ENCODE results near the gene OS9.

OS9 gene

DNA sequence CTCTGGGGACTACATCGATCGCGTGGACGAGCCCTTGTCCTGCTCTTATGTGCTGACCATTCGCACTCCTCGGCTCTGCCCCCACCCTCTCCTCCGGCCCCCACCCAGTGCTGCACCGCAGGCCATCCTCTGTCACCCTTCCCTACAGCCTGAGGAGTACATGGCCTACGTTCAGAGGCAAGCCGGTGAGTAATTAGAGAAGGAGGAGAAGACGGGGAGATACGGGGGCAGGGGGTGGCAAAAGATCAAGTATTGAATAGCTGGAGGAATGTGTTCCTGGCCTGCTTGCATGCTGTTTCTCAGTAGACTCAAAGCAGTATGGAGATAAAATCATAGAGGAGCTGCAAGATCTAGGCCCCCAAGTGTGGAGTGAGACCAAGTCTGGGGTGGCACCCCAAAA, 21.9 kb downstream of the OS9 start:
- DNase-seq (ENCODE audit: low read depth): no peak
- TF ChIP-seq, protein P1, sequence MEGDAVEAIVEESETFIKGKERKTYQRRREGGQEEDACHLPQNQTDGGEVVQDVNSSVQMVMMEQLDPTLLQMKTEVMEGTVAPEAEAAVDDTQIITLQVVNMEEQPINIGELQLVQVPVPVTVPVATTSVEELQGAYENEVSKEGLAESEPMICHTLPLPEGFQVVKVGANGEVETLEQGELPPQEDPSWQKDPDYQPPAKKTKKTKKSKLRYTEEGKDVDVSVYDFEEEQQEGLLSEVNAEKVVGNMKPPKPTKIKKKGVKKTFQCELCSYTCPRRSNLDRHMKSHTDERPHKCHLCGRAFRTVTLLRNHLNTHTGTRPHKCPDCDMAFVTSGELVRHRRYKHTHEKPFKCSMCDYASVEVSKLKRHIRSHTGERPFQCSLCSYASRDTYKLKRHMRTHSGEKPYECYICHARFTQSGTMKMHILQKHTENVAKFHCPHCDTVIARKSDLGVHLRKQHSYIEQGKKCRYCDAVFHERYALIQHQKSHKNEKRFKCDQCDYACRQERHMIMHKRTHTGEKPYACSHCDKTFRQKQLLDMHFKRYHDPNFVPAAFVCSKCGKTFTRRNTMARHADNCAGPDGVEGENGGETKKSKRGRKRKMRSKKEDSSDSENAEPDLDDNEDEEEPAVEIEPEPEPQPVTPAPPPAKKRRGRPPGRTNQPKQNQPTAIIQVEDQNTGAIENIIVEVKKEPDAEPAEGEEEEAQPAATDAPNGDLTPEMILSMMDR (IDR thresholded peaks at IDR 0.05; ENCODE audit: insufficient read depth, low read depth, low read length, missing control alignments): no peak
- no peak overlapping the region for H3K4me3 ChIP-seq (ENCODE audit: low read length)

DNA sequence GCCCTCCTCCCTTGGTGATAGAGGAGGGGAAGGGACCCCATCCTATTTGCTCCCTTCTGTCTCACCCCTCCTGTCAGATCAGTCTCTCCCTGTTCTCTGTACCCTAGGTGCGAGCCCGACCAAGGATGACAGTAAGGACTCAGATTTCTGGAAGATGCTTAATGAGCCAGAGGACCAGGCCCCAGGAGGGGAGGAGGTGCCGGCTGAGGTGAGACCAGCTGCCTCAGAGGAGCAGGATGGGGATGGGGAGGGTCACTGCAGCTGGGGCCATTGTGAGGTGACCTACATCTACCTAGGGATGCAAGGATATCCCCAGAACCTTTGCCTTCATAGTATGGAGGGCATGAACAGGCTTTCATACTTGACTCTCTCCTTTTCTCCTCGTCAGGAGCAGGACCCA, 22.4 kb downstream of the OS9 start:
- H3K4me3 ChIP-seq (ENCODE audit: low read length): no peak overlapping the region
- DNase-seq (ENCODE audit: low read depth): no peak
- TF ChIP-seq, protein P1 (IDR thresholded peaks at IDR 0.05; ENCODE audit: insufficient read depth, low read depth, low read length, missing control alignments): no peak

DNA sequence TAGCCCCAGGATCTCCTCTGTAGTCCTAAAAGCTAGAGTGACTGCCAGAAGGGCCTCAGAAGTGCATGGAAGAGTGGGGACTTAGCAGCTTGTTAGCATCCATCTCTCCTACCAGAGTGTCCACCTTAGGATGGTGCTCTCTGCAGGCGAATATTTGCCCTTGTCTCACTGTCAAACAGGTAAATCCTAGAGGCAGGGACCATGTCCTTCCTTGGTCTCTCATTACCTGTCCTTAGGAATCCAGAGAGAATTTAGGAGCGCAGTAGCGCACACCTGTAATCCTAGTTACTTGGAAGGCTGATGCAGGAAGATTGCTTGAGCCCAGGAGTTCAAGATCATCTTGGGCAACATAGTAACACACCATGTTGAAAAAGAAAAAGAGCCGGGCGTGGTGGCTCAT, 23.2 kb downstream of the OS9 start:
- TF ChIP-seq, protein P1 (IDR thresholded peaks at IDR 0.05; ENCODE audit: insufficient read depth, low read depth, low read length, missing control alignments): no peak
- no peak overlapping the region for H3K4me3 ChIP-seq (ENCODE audit: low read length)
- DNase-seq (ENCODE audit: low read depth): no peak

DNA sequence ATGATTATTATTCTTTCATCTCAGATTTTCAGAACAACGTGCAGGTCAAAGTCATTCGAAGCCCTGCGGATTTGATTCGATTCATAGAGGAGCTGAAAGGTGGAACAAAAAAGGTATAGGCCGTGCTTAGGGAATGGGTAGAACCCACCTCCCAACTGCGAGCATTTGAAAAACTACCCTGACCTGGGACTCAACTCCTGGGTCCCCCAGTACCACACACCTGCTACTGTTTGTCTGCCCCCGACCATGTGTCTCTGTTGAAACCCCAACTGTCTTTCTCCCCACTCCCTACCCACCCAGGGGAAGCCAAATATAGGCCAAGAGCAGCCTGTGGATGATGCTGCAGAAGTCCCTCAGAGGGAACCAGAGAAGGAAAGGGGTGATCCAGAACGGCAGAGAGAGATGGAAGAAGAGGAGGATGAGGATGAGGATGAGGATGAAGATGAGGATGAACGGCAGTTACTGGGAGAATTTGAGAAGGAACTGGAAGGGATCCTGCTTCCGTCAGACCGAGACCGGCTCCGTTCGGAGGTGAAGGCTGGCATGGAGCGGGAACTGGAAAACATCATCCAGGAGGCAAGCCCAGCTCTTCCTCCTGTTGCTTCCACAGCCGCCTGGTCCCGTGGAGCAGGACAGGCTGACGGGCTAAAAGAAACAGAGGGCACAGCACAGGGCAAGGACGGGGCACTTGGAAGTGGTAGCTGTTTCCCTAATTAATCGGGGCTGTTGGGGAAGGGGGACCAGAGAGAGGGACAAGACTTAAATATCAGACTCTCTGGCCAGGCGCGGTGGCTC, 24.1 kb downstream of the OS9 start:
- no peak for DNase-seq (ENCODE audit: low read depth)
- TF ChIP-seq, protein P1 (IDR thresholded peaks at IDR 0.05; ENCODE audit: insufficient read depth, low read depth, low read length, missing control alignments): no peak
- H3K4me3 ChIP-seq (ENCODE audit: low read length): no peak overlapping the region

DNA sequence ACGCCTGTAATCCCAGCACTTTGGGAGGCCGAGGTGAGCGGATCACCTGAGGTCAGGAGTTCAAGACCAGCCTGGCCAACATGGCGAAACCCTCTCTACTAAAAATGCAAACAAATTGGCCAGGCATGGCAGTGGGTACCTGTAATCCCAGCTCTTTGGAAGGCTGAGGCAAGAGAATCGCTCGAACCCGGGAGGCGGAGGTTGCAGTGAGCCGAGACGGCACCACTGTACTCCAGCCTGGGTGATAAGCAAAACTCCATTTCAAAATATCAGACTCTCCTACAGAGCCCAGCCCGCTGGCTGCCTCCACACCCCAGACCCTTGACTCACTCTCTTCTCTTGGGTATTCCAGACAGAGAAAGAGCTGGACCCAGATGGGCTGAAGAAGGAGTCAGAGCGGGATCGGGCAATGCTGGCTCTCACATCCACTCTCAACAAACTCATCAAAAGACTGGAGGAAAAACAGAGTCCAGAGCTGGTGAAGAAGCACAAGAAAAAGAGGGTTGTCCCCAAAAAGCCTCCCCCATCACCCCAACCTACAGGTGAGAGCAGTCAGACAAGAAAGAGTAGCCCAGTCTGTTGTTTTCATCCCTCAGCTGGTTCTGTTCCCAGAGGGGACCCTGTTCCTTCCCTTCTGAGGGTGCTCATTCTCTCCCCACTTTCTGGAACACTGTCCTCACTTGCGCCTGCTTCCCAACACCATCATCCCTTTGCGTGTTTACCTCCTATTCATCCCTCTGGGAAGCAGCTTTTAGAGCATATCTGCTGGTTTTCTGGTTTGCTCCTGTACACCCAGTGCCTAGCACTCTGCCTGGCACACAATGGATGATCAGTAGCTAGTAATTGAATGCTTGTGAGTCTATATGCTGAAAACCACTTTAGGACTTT, 25.0 kb downstream of the OS9 start:
- no peak overlapping the region for H3K4me3 ChIP-seq (ENCODE audit: low read length)
- no peak for DNase-seq (ENCODE audit: low read depth)
- TF ChIP-seq, protein P1 (IDR thresholded peaks at IDR 0.05; ENCODE audit: insufficient read depth, low read depth, low read length, missing control alignments): no peak

DNA sequence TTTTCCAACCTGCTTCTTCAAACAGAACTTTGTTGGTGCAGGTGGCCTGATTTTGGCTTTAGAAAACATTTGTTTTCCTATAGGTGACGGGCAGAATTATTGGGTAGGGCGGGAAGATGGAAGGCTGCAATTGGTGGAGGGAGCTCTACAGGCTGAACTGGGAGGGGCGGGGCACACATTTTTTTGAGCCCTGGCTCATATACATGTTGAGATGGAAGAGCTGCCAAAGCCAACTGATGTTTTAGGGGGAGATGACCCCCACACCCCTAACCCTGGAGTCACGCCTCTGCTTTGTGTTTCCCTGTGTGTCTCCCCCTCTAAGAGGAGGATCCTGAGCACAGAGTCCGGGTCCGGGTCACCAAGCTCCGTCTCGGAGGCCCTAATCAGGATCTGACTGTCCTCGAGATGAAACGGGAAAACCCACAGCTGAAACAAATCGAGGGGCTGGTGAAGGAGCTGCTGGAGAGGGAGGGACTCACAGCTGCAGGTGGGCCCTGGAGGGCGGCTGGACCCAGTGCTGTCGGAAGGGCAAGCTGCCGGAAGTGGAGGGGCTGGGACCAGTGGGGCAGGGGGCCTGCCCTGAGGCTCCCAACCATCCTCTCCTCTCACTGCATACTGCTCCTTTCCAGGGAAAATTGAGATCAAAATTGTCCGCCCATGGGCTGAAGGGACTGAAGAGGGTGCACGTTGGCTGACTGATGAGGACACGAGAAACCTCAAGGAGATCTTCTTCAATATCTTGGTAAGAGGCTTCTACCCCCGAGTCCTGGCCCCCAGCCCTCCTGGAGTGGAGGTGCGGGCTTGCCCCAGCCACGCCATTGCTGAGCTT, 26.1 kb downstream of the OS9 start:
- H3K4me3 ChIP-seq (ENCODE audit: low read length): no peak overlapping the region
- TF ChIP-seq, protein P1 (IDR thresholded peaks at IDR 0.05; ENCODE audit: insufficient read depth, low read depth, low read length, missing control alignments): no peak
- no peak for DNase-seq (ENCODE audit: low read depth)
